GM21723 (cell line): Measurements from ENCODE around the gene BCAS3.
"Not testable (repeated sequence)": the region's sequence is repeated elsewhere in the genome, so short reads cannot be mapped to it uniquely, and the experiment has no call there.

Source experiments
- ATAC-seq: cut with Tn5 transposase; IDR thresholded peaks from one replicate; pipeline ENCODE4 v1.9.1; 2021; ENCODE audit warnings: mild to moderate bottlenecking, moderate library complexity; ENCODE audit not compliant: unreplicated experiment

BCAS3 gene

GRCh38 chr17:60971515-60972369, 294.1 kb downstream of the BCAS3 start:
- peak; percentile 59 for ATAC-seq

- not testable (repeated sequence) for ATAC-seq
Observed at GRCh38 chr17:60976861-60977260, 299.2 kb downstream of the BCAS3 start.

GRCh38 chr17:60989379-60989778, 311.7 kb downstream of the BCAS3 start:
- ATAC-seq, result no peak

GRCh38 chr17:60989846-60990245, 312.2 kb downstream of the BCAS3 start:
- ATAC-seq, result no peak

GRCh38 chr17:60993497-60993896, 315.8 kb downstream of the BCAS3 start:
- ATAC-seq, result no peak

- no peak for ATAC-seq
Observed at GRCh38 chr17:60995680-60996079, 318.0 kb downstream of the BCAS3 start.

- ATAC-seq, result no peak
Observed at GRCh38 chr17:61000911-61001310, 323.3 kb downstream of the BCAS3 start.

GRCh38 chr17:61002316-61002736, 324.7 kb downstream of the BCAS3 start:
- ATAC-seq, result no peak

- ATAC-seq, result no peak
Observed at GRCh38 chr17:61005358-61005757, 327.7 kb downstream of the BCAS3 start.

GRCh38 chr17:61005958-61006357, 328.3 kb downstream of the BCAS3 start:
- ATAC-seq, result not testable (repeated sequence)

- ATAC-seq, result no peak
Observed at GRCh38 chr17:61007980-61008379, 330.3 kb downstream of the BCAS3 start.

- no peak for ATAC-seq
Observed at GRCh38 chr17:61009663-61010062, 332.0 kb downstream of the BCAS3 start.

GRCh38 chr17:61010661-61011170, 333.1 kb downstream of the BCAS3 start:
- no peak for ATAC-seq

- no peak for ATAC-seq
Observed at GRCh38 chr17:61011251-61011650, 333.6 kb downstream of the BCAS3 start.

GRCh38 chr17:61015966-61016365, 338.3 kb downstream of the BCAS3 start:
- ATAC-seq, result no peak

GRCh38 chr17:61017317-61018006, 339.8 kb downstream of the BCAS3 start:
- no peak for ATAC-seq

- ATAC-seq, result no peak
Observed at GRCh38 chr17:61018938-61019337, 341.3 kb downstream of the BCAS3 start.

GRCh38 chr17:61023996-61024395, 346.3 kb downstream of the BCAS3 start:
- ATAC-seq, result no peak

GRCh38 chr17:61026818-61027217, 349.2 kb downstream of the BCAS3 start:
- ATAC-seq, result no peak

GRCh38 chr17:61029181-61029580, 351.5 kb downstream of the BCAS3 start:
- no peak for ATAC-seq

- no peak for ATAC-seq
Observed at GRCh38 chr17:61040666-61041065, 363.0 kb downstream of the BCAS3 start.

- ATAC-seq, result not testable (repeated sequence)
Observed at GRCh38 chr17:61042348-61042747, 364.7 kb downstream of the BCAS3 start.
